ENCODE data around the gene PPP1R7. TPM values are rescaled to one million over a fixed set of nuclear protein-coding genes. Genes with fewer than 3 reads are reported as not detected.
A peak's percentile ranks its signal among the peaks of the same experiment; 100 is the strongest.

The PPP1R7 gene
- polyA plus RNA-seq, 3 donors, result 54.9 to 102 (median 84.4) TPM

GRCh38 chr2:241110089-241110606, 40.1 kb upstream of the PPP1R7 start:
- WGBS (ENCODE audit: insufficient coverage), result 92% methylated on average over 8 of the region's 9 CpGs
- Histone ChIP-seq H3K27ac (ENCODE audit: low read depth in 1 of 2, low read length in 2 of 2) (no peak overlapping the region), H2AFZ (ENCODE audit: insufficient read depth, low read depth, low read length, poor library complexity, severe bottlenecking) (no peak overlapping the region), H3K79me2 (ENCODE audit: insufficient read depth, low read length) (no peaks in the 10 kb centered on the region), H3K4me2 (replicated peaks; ENCODE audit: extremely low read depth, low read length, poor library complexity, severe bottlenecking) (no peak overlapping the region), H3K9me3 (replicated peaks in 1 of 2; ENCODE audit: control insufficient read depth in 1 of 2, insufficient read depth in 1 of 2, low read length in 2 of 2) (no peaks in the 10 kb centered on the region), H3K4me1 (ENCODE audit: control insufficient read depth in 1 of 2, insufficient read depth in 2 of 2, low read length in 2 of 2) (no peaks in the 10 kb centered on the region), H3K36me3 (replicated peaks in 1 of 2; ENCODE audit: control insufficient read depth in 1 of 2, insufficient read depth in 2 of 2, low read length in 2 of 2) (peaks cover 4 to 21% of the 10 kb centered on the region in 2 donors), H3K27me3 (ENCODE audit: control insufficient read depth in 2 of 2, insufficient read depth in 2 of 2, low read length in 2 of 2) (no peaks in the 10 kb centered on the region), H3K4me3 (replicated peaks in 1 of 3; ENCODE audit: low read depth in 2 of 3, low read length in 3 of 3) (no peak overlapping the region), H3K9ac (ENCODE audit: insufficient read depth, low read length, poor library complexity, severe bottlenecking) (no peak overlapping the region), H4K20me1 (ENCODE audit: insufficient read depth, low read length) (no peaks in the 10 kb centered on the region)
- Mint-ChIP-seq H3K4me3 (no peak overlapping the region), H3K4me1 (peaks cover 6% of the 10 kb centered on the region), H3K36me3 (peaks cover 15 to 28% of the 10 kb centered on the region in 2 donors), H3K27ac (peak overlapping the region in 1 of 7 donors; percentile 34), H3K27me3 (ENCODE audit: low read depth in 3 of 3) (peaks cover 0 to 1% (median 0%) of the 10 kb centered on the region in 3 donors), H3K9me3 (no peaks in the 10 kb centered on the region)
- DNase-seq, result no peak
- no peak for TF ChIP-seq CTCF (IDR thresholded peaks at IDR 0.05)
- intact Hi-C loops (cut with micrococcal nuclease), result no loop called here

- no peaks in the 10 kb centered on the region for H3K27me3 ChIP-seq (ENCODE audit: control insufficient read depth in 2 of 2, insufficient read depth in 2 of 2, low read length in 2 of 2)
- H3K4me1 ChIP-seq (ENCODE audit: control insufficient read depth in 1 of 2, insufficient read depth in 2 of 2, low read length in 2 of 2), result no peaks in the 10 kb centered on the region
- no peaks in the 10 kb centered on the region for H3K9me3 ChIP-seq (replicated peaks in 1 of 2; ENCODE audit: control insufficient read depth in 1 of 2, insufficient read depth in 1 of 2, low read length in 2 of 2)
- Mint-ChIP-seq H3K27me3 (ENCODE audit: low read depth in 3 of 3) (peaks cover 0 to 1% (median 0%) of the 10 kb centered on the region in 3 donors), H3K27ac (no peak overlapping the region), H3K36me3 (peaks cover 15 to 30% of the 10 kb centered on the region in 2 donors), H3K4me1 (peaks cover 6% of the 10 kb centered on the region), H3K4me3 (no peak overlapping the region), H3K9me3 (no peaks in the 10 kb centered on the region)
- H3K9ac ChIP-seq (ENCODE audit: insufficient read depth, low read length, poor library complexity, severe bottlenecking), result no peak overlapping the region
- H3K27ac ChIP-seq (ENCODE audit: low read depth in 1 of 2, low read length in 2 of 2), result no peak overlapping the region
- intact Hi-C loops (cut with micrococcal nuclease), result no loop called here
- H3K4me3 ChIP-seq (replicated peaks in 1 of 3; ENCODE audit: low read depth in 2 of 3, low read length in 3 of 3), result no peak overlapping the region
- H3K4me2 ChIP-seq (replicated peaks; ENCODE audit: extremely low read depth, low read length, poor library complexity, severe bottlenecking), result no peak overlapping the region
- H4K20me1 ChIP-seq (ENCODE audit: insufficient read depth, low read length), result no peaks in the 10 kb centered on the region
- H3K79me2 ChIP-seq (ENCODE audit: insufficient read depth, low read length), result no peaks in the 10 kb centered on the region
- WGBS (ENCODE audit: insufficient coverage), result 86% methylated on average over 11 of the region's 19 CpGs
- no peak for TF ChIP-seq CTCF (IDR thresholded peaks at IDR 0.05)
- H2AFZ ChIP-seq (ENCODE audit: insufficient read depth, low read depth, low read length, poor library complexity, severe bottlenecking), result no peak overlapping the region
- peaks cover 4 to 28% of the 10 kb centered on the region in 2 donors for H3K36me3 ChIP-seq (replicated peaks in 1 of 2; ENCODE audit: control insufficient read depth in 1 of 2, insufficient read depth in 2 of 2, low read length in 2 of 2)
- no peak for DNase-seq
Measured at GRCh38 chr2:241110607-241111439, 39.4 kb upstream of the PPP1R7 start.
